Upper lobe of left lung (tissue), 6 donors: ENCODE measurements around the gene MLST8. TPM values are rescaled to one million over a fixed set of nuclear protein-coding genes. Genes with fewer than 3 reads are reported as not detected.
"Not testable (repeated sequence)": the region's sequence is repeated elsewhere in the genome, so short reads cannot be mapped to it uniquely, and the experiment has no call there.

Experiments used
- ATAC-seq, 2 donors: fragments of 200-7000 bp; cut with Tn5 transposase; one replicate each; pipeline ENCODE4 v1.9.1; 2022; ENCODE audit warnings: mild to moderate bottlenecking in 2 of 2, moderate library complexity in 2 of 2; ENCODE audit not compliant: low FRiP score in 2 of 2
- DNase-seq, 2 donors: peaks; one replicate each; pipeline ENCODE4 v3.0.0-alpha.2; 2019 to 2020
- H3K27ac ChIP-seq, 4 donors: fragments of 200-600 bp; sonication (generic); one replicate each; pipeline ENCODE4 v1.5.1; 2016 to 2019
- H3K27me3 ChIP-seq, 4 donors: fragments of 200-600 bp; sonication (generic); one replicate each; pipeline ENCODE4 v1.5.1; 2017 to 2019
- H3K36me3 ChIP-seq, 4 donors: fragments of 200-600 bp; sonication (generic); one replicate each; pipeline ENCODE4 v1.5.1; 2016 to 2019
- H3K4me1 ChIP-seq, 4 donors: fragments of 200-600 bp; sonication (generic); one replicate each; pipeline ENCODE4 v1.5.1; 2018 to 2019
- H3K4me3 ChIP-seq, 4 donors: fragments of 200-600 bp; sonication (generic); one replicate each; pipeline ENCODE4 v1.5.1; 2017 to 2019; ENCODE audit warnings: mild to moderate bottlenecking in 2 of 4, moderate library complexity in 1 of 4
- H3K9me3 ChIP-seq, 4 donors: fragments of 200-600 bp; sonication (generic); one replicate each; pipeline ENCODE4 v1.5.1; 2018 to 2019
- CTCF ChIP-seq, 6 experiments: fragments of 450-650 bp in 4 of 6; fragments of 200-600 bp in 2 of 6; sonication (generic) in 2 of 6; IDR thresholded peaks; one replicate each; pipeline ENCODE4 v1.5.1; 2016 to 2019; ENCODE audit warnings: antibody characterized with exemption in 6 of 6
- EP300 ChIP-seq, 4 donors: sonication (generic); formaldehyde crosslinking; IDR thresholded peaks; one replicate each; pipeline ENCODE4 v1.5.1; 2017; ENCODE audit warnings: antibody characterized with exemption in 4 of 4, control low read depth in 2 of 4
- POLR2A ChIP-seq, 4 donors: fragments of 450-650 bp; IDR thresholded peaks; one replicate each; pipeline ENCODE4 v1.5.1; 2016 to 2017; ENCODE audit warnings: antibody characterized with exemption in 4 of 4, mild to moderate bottlenecking in 2 of 4
- POLR2AphosphoS5 ChIP-seq, 2 donors: sonication (generic); formaldehyde crosslinking; IDR thresholded peaks; one replicate each; pipeline ENCODE4 v1.5.1; 2017; ENCODE audit warnings: antibody characterized with exemption in 2 of 2
- WGBS, 2 donors: methylation state at CpG; one replicate each; pipeline ENCODE4 v1.1.5; 2017 to 2018; 5-methylcytosine and 5-hydroxymethylcytosine counted together
- total RNA-seq, 6 donors: library from RNA; depleted of rRNA in 4 of 6; stranded (reverse); fragments of >200 nt in 4 of 6; gene quantifications; one replicate each; pipeline versions ENCODE4 v1.1.0 to v1.2.1, GENCODE V29; 2016 to 2021
- donor health status: DM: no; HTN: no; CAD: no; lungs with moderate emphysema.
- donor health status: DM: no; HTN: yes; CAD: no; lungs with severe emphysema.

MLST8 gene
- total RNA-seq, 6 donors from 2014 or later, result 24.6 to 93.2 (median 47.7) TPM

GRCh38 chr16:2252806-2253148 lies 47.5 kb downstream of the MLST8 start:
- Histone ChIP-seq H3K4me1 (peaks cover 16 to 22% (median 18%) of the 10 kb centered on the region in 4 donors), H3K27ac (no peak overlapping the region), H3K36me3 (peaks cover 31 to 52% (median 48%) of the 10 kb centered on the region in 4 donors), H3K27me3 (no peaks in the 10 kb centered on the region), H3K9me3 (no peaks in the 10 kb centered on the region), H3K4me3 (no peak overlapping the region)
- WGBS, 2 donors, result 94% methylated on average over 7 of the region's 7 CpGs
- DNase-seq (no peak), ATAC-seq (no peak)
- TF ChIP-seq CTCF (IDR thresholded peaks at IDR 0.05) (no peak), POLR2A (IDR thresholded peaks at IDR 0.05) (no peak), EP300 (IDR thresholded peaks at IDR 0.05) (no peak), POLR2AphosphoS5 (IDR thresholded peaks at IDR 0.05) (no peak)

GRCh38 chr16:2253293-2253692 lies 48.0 kb downstream of the MLST8 start:
- WGBS, 2 donors, result 88% methylated on average over 11 of the region's 11 CpGs
- Histone ChIP-seq H3K4me3 (no peak overlapping the region), H3K36me3 (peaks cover 31 to 57% (median 52%) of the 10 kb centered on the region in 4 donors), H3K4me1 (peaks cover 16 to 22% (median 18%) of the 10 kb centered on the region in 4 donors), H3K27ac (no peak overlapping the region), H3K9me3 (no peaks in the 10 kb centered on the region), H3K27me3 (no peaks in the 10 kb centered on the region)
- DNase-seq, result no peak
- no peak for ATAC-seq
- TF ChIP-seq EP300 (IDR thresholded peaks at IDR 0.05) (no peak), POLR2AphosphoS5 (IDR thresholded peaks at IDR 0.05) (no peak), POLR2A (IDR thresholded peaks at IDR 0.05) (no peak), CTCF (IDR thresholded peaks at IDR 0.05) (no peak)

- Histone ChIP-seq H3K9me3 (no peaks in the 10 kb centered on the region), H3K36me3 (peaks cover 44 to 90% (median 82%) of the 10 kb centered on the region in 4 donors), H3K27me3 (no peaks in the 10 kb centered on the region), H3K27ac (no peak overlapping the region), H3K4me3 (no peak overlapping the region), H3K4me1 (peaks cover 6 to 9% (median 7%) of the 10 kb centered on the region in 4 donors)
- ATAC-seq (no peak), DNase-seq (no peak)
- WGBS, 2 donors, result 86 to 90% methylated on average over 12 of the region's 12 CpGs
- no peak for TF ChIP-seq POLR2AphosphoS5 (IDR thresholded peaks at IDR 0.05)
- no peak for TF ChIP-seq CTCF (IDR thresholded peaks at IDR 0.05)
- TF ChIP-seq POLR2A (IDR thresholded peaks at IDR 0.05), result no peak
- no peak for TF ChIP-seq EP300 (IDR thresholded peaks at IDR 0.05)
Measured at GRCh38 chr16:2256531-2257140, 51.4 kb downstream of the MLST8 start.

GRCh38 chr16:2257726-2258125 lies 52.5 kb downstream of the MLST8 start:
- Histone ChIP-seq H3K36me3 (peaks cover 54 to 100% (median 92%) of the 10 kb centered on the region in 4 donors), H3K4me3 (no peak overlapping the region), H3K27me3 (no peaks in the 10 kb centered on the region), H3K9me3 (no peaks in the 10 kb centered on the region), H3K27ac (no peak overlapping the region), H3K4me1 (no peaks in the 10 kb centered on the region)
- ATAC-seq (no peak), DNase-seq (no peak)
- no peak for TF ChIP-seq POLR2A (IDR thresholded peaks at IDR 0.05)
- TF ChIP-seq POLR2AphosphoS5 (IDR thresholded peaks at IDR 0.05), result no peak
- TF ChIP-seq CTCF (IDR thresholded peaks at IDR 0.05), result no peak
- no peak for TF ChIP-seq EP300 (IDR thresholded peaks at IDR 0.05)
- WGBS, 2 donors, result 91 to 98% methylated on average over 6 of the region's 6 CpGs

GRCh38 chr16:2258530-2258929 lies 53.3 kb downstream of the MLST8 start:
- not testable (repeated sequence) for ATAC-seq, H3K27ac ChIP-seq, DNase-seq, H3K9me3 ChIP-seq, H3K27me3 ChIP-seq, H3K4me3 ChIP-seq, H3K4me1 ChIP-seq
- WGBS, 2 donors, result 96 to 97% methylated on average over 7 of the region's 7 CpGs
- H3K36me3 ChIP-seq, result peaks cover 61 to 100% (median 94%) of the 10 kb centered on the region in 4 donors

Other genes starting within 250 kb of the MLST8 start
- gene NDUFB10, start 245.9 kb upstream of the MLST8 start, total RNA-seq, result 100 to 1,000 TPM in 4 of 6 donors, 10 to 100 TPM in 2; 76.5 to 245 (median 107) TPM
- 1,000 to 10,000 TPM; 1,128 to 1,943 (median 1,579) TPM for gene RPS2, start 240.6 kb upstream of the MLST8 start, total RNA-seq
- gene RNF151, start 238.6 kb upstream of the MLST8 start, total RNA-seq, result under 1 TPM in 1 of 6 donors, not detected in 5; 0.37 TPM
- 10 to 100 TPM; 22.0 to 51.6 (median 35.0) TPM for gene TBL3, start 233.4 kb upstream of the MLST8 start, total RNA-seq
- 1 to 10 TPM in 5 of 6 donors, not detected in 1; 2.1 to 5.4 (median 5.0) TPM for gene NOXO1, start 224.0 kb upstream of the MLST8 start, total RNA-seq
- gene GFER, start 221.3 kb upstream of the MLST8 start, total RNA-seq, result 10 to 100 TPM in 5 of 6 donors, 1 to 10 TPM in 1; 5.2 to 40.3 (median 24.7) TPM
- 1 to 10 TPM in 1 of 6 donors, under 1 TPM in 3, not detected in 2; 0.15 to 1.4 (median 0.34) TPM for gene SYNGR3, start 215.5 kb upstream of the MLST8 start, total RNA-seq
- 10 to 100 TPM; 20.1 to 62.8 (median 41.7) TPM for gene ZNF598, start 195.6 kb upstream of the MLST8 start, total RNA-seq
- under 1 TPM in 2 of 6 donors, not detected in 4; 0.67 to 0.80 TPM for gene NPW, start 185.7 kb upstream of the MLST8 start, total RNA-seq
- 100 to 1,000 TPM; 131 to 604 (median 283) TPM for gene NHERF2, start 178.6 kb upstream of the MLST8 start, total RNA-seq
- gene NTHL1, start 157.6 kb upstream of the MLST8 start, total RNA-seq, result 10 to 100 TPM; 17.8 to 43.6 (median 28.8) TPM
- gene TSC2, start 157.5 kb upstream of the MLST8 start, total RNA-seq, result 100 to 1,000 TPM in 4 of 6 donors, 10 to 100 TPM in 2; 47.3 to 296 (median 118) TPM
- 100 to 1,000 TPM in 3 of 6 donors, 10 to 100 TPM in 3; 75.4 to 567 (median 106) TPM for gene PKD1, start 69.6 kb upstream of the MLST8 start, total RNA-seq
- 1 to 10 TPM in 1 of 6 donors, under 1 TPM in 3, not detected in 2; 0.30 to 6.8 (median 0.85) TPM for gene RAB26, start 56.8 kb upstream of the MLST8 start, total RNA-seq
- gene TRAF7, start 49.7 kb upstream of the MLST8 start, total RNA-seq, result 10 to 100 TPM; 34.6 to 72.6 (median 52.9) TPM
- gene CASKIN1, start 8.8 kb upstream of the MLST8 start, total RNA-seq, result 1 to 10 TPM in 1 of 6 donors, under 1 TPM in 2, not detected in 3; 0.06 to 1.0 (median 0.15) TPM
- gene BRICD5, start 5.4 kb downstream of the MLST8 start, total RNA-seq, result 10 to 100 TPM in 3 of 6 donors, 1 to 10 TPM in 3; 4.0 to 70.2 (median 10.8) TPM
- 10 to 100 TPM; 18.6 to 32.5 (median 21.7) TPM for gene PGP, start 9.4 kb downstream of the MLST8 start, total RNA-seq
- gene E4F1, start 18.1 kb downstream of the MLST8 start, total RNA-seq, result 100 to 1,000 TPM in 1 of 6 donors, 10 to 100 TPM in 5; 24.9 to 153 (median 32.9) TPM
- gene DNASE1L2, start 31.0 kb downstream of the MLST8 start, total RNA-seq, result 1 to 10 TPM in 3 of 6 donors, under 1 TPM in 1, not detected in 2; 0.79 to 2.1 (median 1.5) TPM
- gene ECI1, start 46.1 kb downstream of the MLST8 start, total RNA-seq, result 10 to 100 TPM; 48.1 to 75.5 (median 68.2) TPM
- 100 to 1,000 TPM in 5 of 6 donors, 10 to 100 TPM in 1; 92.2 to 142 (median 114) TPM for gene RNPS1, start 62.7 kb downstream of the MLST8 start, total RNA-seq
- gene ABCA3, start 135.3 kb downstream of the MLST8 start, total RNA-seq, result 100 to 1,000 TPM; 337 to 619 (median 455) TPM
- gene CCNF, start 224.0 kb downstream of the MLST8 start, total RNA-seq, result 1 to 10 TPM; 2.7 to 5.2 (median 3.9) TPM